Endothelial cell of umbilical vein (primary cell): ENCODE results near the gene NSFL1C.

ENCODE experiments used
- EZH2 ChIP-seq: IDR thresholded peaks from 2 replicates; pipeline ENCODE4 v1.6.1; 2012; ENCODE audit warnings: borderline replicate concordance, low read depth, mild to moderate bottlenecking, moderate library complexity, low read length, inconsistent platforms; ENCODE audit not compliant: severe bottlenecking
- POLR2A ChIP-seq: IDR thresholded peaks from 2 replicates; pipeline ENCODE4 v1.6.1; 2012; ENCODE audit warnings: low read depth, mild to moderate bottlenecking, control low read depth, low read length
- POLR2AphosphoS5 ChIP-seq: IDR thresholded peaks from 2 replicates; pipeline ENCODE4 v1.6.1; 2012; ENCODE audit warnings: low read depth, mild to moderate bottlenecking, control low read depth, low read length, moderate library complexity; ENCODE audit not compliant: insufficient read depth
- TF ChIP-seq, protein P1 (sequence below), 2 donors: IDR thresholded peaks; 1 replicate in 1 of 2; 2 replicates in 1 of 2; pipeline ENCODE4 v1.5.1; 2011; ENCODE audit warnings: low read length in 2 of 2, mild to moderate bottlenecking in 2 of 2, moderate library complexity in 2 of 2, control low read depth in 1 of 2, inconsistent platforms in 1 of 2, low read depth in 1 of 2; ENCODE audit not compliant: insufficient read depth in 1 of 2; ENCODE audit errors: extremely low read depth in 1 of 2

DNA sequence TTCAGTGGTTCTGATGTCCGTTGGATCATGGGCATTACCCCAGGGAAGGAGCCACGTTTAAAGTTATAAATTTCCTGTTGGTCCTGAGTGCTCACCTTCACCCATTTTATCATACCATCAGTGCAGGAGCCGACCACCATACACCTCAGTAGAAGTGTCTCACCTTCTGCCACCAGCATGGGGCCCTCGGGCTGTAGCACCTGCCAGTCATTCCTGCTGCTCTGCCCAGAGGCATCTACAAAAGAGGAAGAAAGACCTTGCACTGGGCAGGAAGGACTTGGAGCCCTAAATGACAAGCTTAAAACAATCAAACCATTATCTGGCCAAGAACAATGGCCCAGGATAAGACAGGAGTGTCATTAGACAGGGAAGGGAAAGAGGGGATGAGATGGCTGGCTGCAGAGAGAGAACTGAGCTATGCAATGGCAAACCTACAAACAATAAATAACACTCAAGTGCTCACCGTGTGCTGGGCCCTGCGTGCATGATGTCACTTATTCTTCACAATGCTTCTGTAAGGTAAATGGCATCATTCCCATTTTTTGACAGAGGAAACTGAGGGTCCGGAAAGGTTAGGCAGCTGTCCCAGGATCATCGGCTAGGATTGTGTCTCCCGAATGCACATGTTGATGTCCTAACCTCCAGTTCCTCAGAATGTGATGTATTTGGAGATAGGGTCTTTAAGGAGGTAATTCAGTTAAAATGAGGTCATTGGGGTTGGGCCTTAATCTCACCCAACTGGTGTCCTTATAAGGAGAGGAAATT lies 13.4 kb upstream of the NSFL1C start:
- TF ChIP-seq, protein P1, sequence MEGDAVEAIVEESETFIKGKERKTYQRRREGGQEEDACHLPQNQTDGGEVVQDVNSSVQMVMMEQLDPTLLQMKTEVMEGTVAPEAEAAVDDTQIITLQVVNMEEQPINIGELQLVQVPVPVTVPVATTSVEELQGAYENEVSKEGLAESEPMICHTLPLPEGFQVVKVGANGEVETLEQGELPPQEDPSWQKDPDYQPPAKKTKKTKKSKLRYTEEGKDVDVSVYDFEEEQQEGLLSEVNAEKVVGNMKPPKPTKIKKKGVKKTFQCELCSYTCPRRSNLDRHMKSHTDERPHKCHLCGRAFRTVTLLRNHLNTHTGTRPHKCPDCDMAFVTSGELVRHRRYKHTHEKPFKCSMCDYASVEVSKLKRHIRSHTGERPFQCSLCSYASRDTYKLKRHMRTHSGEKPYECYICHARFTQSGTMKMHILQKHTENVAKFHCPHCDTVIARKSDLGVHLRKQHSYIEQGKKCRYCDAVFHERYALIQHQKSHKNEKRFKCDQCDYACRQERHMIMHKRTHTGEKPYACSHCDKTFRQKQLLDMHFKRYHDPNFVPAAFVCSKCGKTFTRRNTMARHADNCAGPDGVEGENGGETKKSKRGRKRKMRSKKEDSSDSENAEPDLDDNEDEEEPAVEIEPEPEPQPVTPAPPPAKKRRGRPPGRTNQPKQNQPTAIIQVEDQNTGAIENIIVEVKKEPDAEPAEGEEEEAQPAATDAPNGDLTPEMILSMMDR (IDR thresholded peaks at IDR 0.05; ENCODE audit: extremely low read depth in 1 of 2, insufficient read depth in 1 of 2, low read depth in 1 of 2, low read length in 2 of 2): no peak
- TF ChIP-seq POLR2A: no peak
- TF ChIP-seq EZH2: no peak
- TF ChIP-seq POLR2AphosphoS5: no peak
